GM12878 (cell line): Measurements from ENCODE around the gene ADAMTSL2.

Source experiments
- CTCF ChIP-seq, 3 experiments: IDR thresholded peaks in 2 of 3; conservative IDR thresholded peaks in 1 of 3; 2 replicates each; pipeline ENCODE4 v1.5.1; 2011; ENCODE audit warnings: low read depth in 3 of 3, low read length in 3 of 3, mild to moderate bottlenecking in 3 of 3, control low read depth in 2 of 3, moderate library complexity in 2 of 3, inconsistent platforms in 1 of 3, mixed read lengths in 1 of 3; ENCODE audit not compliant: control insufficient read depth in 2 of 3, insufficient read depth in 1 of 3; ENCODE audit errors: extremely low read depth in 1 of 3
- ZNF592 ChIP-seq: fragments of 450-650 bp; IDR thresholded peaks from 2 replicates; pipeline ENCODE4 v1.6.1; 2017; ENCODE audit warnings: mild to moderate bottlenecking, moderate library complexity

- TF ChIP-seq ZNF592 (no peak), CTCF (IDR thresholded peaks at IDR 0.05 in 2 of 3, conservative IDR thresholded peaks at IDR 0.05 in 1 of 3; ENCODE audit: control insufficient read depth in 2 of 3, extremely low read depth in 1 of 3, insufficient read depth in 1 of 3, low read depth in 3 of 3, low read length in 3 of 3) (no peak)
Measured at GRCh38 chr9:133529874-133530273, 4.6 kb upstream of the ADAMTSL2 start.
